ENCODE measurements around the gene TMEM245. TPM values are rescaled to one million over a fixed set of nuclear protein-coding genes. Genes with fewer than 3 reads are reported as not detected.
A peak's percentile ranks its signal among the peaks of the same experiment; 100 is the strongest.

TMEM245 gene
- total RNA-seq, 1 donor from 2014 or later = 49.7 TPM

DNA sequence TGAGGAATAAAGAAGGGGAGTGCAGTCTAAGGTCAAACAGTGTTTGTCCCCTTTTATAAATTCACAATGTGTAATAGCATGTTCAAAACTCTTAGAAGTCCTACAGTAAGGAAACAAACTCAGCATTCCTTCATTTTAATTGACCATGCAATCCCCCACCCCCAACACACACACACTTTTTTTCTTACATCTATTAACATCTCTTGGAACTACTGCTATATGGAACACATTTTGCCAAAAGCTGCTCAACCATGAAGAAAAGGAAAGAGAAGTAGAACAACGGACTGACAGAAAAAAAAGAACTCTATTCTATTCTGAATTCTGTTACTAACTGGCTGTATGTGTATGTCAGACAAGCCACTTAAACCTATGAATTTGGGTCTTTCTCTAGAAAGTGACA, 103.6 kb downstream of the TMEM245 start:
- no peaks in the 10 kb centered on the region for H3K9me3 ChIP-seq
- no peaks in the 10 kb centered on the region for H3K27me3 ChIP-seq
- H3K4me3 ChIP-seq = no peak overlapping the region
- TF ChIP-seq, protein P1, sequence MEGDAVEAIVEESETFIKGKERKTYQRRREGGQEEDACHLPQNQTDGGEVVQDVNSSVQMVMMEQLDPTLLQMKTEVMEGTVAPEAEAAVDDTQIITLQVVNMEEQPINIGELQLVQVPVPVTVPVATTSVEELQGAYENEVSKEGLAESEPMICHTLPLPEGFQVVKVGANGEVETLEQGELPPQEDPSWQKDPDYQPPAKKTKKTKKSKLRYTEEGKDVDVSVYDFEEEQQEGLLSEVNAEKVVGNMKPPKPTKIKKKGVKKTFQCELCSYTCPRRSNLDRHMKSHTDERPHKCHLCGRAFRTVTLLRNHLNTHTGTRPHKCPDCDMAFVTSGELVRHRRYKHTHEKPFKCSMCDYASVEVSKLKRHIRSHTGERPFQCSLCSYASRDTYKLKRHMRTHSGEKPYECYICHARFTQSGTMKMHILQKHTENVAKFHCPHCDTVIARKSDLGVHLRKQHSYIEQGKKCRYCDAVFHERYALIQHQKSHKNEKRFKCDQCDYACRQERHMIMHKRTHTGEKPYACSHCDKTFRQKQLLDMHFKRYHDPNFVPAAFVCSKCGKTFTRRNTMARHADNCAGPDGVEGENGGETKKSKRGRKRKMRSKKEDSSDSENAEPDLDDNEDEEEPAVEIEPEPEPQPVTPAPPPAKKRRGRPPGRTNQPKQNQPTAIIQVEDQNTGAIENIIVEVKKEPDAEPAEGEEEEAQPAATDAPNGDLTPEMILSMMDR (IDR thresholded peaks at IDR 0.05) = no peak
- peaks cover 0 to 3% of the 10 kb centered on the region in 2 donors for H3K36me3 ChIP-seq
- DNase-seq (ENCODE audit: low spot score in 2 of 2) = no peak
- no peak overlapping the region for H3K27ac ChIP-seq
- peaks cover 0 to 4% of the 10 kb centered on the region in 2 donors for H3K4me1 ChIP-seq
- intact Hi-C loops (cut with DNase I) = no loop called here

DNA sequence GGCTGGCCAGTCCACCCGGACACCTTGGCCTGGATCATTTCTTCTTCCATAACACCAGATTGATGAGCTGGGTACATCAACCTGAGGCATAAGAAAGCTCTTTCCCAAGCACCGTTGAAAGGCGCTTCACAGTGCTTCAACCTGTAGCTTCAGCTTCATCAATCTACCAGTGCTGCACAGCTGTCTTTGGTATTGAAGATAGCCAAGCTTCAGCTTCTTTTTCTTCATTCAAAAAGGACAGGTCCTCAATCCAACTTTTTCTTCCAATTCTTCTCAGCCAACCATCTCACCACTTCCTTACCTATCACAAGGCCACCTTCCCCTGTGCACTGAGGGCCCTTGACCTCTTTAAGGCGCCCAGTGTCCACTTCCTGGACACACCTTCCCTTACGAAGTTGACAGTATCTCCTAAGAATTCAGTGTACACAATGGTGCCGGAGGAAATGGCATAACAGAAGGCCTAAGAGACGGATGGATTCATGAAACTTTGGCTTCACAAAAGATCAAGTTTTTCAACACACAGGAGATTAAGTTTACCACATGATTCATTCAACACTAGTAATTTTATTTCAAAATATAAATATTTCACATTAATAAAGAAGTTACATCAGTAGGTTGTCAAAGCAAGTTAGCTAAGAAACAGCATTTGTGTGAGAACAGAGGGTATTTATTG, 105.0 kb downstream of the TMEM245 start:
- TF ChIP-seq, protein P1 (IDR thresholded peaks at IDR 0.05) = no peak
- no peak for DNase-seq (ENCODE audit: low spot score in 2 of 2)
- peak overlapping the region; percentile 94 to 99 for H3K27ac ChIP-seq
- H3K9me3 ChIP-seq = no peaks in the 10 kb centered on the region
- H3K4me1 ChIP-seq = peaks cover 0 to 14% of the 10 kb centered on the region in 2 donors
- intact Hi-C loops (cut with DNase I) = loop anchor here (5.0 kb wide), 3 partner anchors 42 to 537 kb away; no protein-coding TSS in a partner anchor
- no peaks in the 10 kb centered on the region for H3K36me3 ChIP-seq
- H3K27me3 ChIP-seq = no peaks in the 10 kb centered on the region
- H3K4me3 ChIP-seq = no peak overlapping the region

DNA sequence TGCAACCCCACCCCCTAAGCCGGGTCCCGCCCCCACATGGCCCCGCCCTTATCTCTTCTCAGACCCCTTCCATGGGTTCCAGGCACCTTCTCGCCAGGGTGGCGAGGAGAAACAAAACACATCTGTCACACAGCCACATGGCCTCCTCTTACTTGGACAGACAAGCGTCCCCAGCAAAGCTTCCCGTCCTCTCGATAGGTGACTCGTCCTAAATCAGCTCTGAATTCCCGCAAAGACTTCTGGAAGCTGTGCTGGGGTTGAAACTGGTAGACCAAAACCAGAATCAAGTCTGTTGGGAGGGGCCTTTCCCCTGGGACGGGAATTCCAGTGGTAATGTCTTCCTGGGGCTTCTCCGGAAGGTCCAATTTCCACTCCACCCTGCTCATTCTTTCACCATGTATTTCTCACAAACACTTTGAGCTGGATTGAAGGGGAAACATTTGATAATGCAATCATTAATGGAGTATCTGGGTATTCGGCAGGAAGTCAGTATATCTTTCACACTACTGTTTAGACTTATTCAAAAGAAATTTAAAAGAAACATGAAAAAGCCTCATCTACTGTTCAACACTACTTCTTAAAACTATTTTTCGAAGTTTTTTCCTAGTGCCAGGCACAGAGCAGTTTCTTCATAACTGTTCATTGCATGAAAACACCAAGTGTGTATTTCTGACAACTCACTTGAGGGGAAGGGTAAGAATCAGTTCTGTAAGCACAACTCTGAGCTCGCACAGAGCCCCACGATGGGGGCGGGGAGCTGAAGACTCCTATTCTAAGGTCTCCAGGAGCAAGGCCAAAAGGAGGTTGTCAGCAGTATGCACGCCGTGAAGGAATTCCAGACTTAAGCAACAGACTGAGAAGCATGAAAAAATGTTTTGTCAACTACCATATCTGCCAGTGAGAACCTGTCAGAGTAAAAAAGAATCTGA, 105.8 kb downstream of the TMEM245 start:
- H3K27ac ChIP-seq = peak overlapping the region; percentile 94 to 99
- TF ChIP-seq, protein P1 (IDR thresholded peaks at IDR 0.05) = no peak
- peak overlapping the region; percentile 87 to 98 for H3K4me3 ChIP-seq
- H3K4me1 ChIP-seq = peaks cover 0 to 14% of the 10 kb centered on the region in 2 donors
- DNase-seq (ENCODE audit: low spot score in 2 of 2) = peak in 1 of 2 donors; percentile 76
- no peaks in the 10 kb centered on the region for H3K27me3 ChIP-seq
- intact Hi-C loops (cut with DNase I) = loop anchor here (1.0 to 5.0 kb wide), 6 partner anchors 23 to 537 kb away; partner anchors contain the start of genes ABITRAM and ELP1
- H3K36me3 ChIP-seq = no peaks in the 10 kb centered on the region
- H3K9me3 ChIP-seq = no peaks in the 10 kb centered on the region

DNA sequence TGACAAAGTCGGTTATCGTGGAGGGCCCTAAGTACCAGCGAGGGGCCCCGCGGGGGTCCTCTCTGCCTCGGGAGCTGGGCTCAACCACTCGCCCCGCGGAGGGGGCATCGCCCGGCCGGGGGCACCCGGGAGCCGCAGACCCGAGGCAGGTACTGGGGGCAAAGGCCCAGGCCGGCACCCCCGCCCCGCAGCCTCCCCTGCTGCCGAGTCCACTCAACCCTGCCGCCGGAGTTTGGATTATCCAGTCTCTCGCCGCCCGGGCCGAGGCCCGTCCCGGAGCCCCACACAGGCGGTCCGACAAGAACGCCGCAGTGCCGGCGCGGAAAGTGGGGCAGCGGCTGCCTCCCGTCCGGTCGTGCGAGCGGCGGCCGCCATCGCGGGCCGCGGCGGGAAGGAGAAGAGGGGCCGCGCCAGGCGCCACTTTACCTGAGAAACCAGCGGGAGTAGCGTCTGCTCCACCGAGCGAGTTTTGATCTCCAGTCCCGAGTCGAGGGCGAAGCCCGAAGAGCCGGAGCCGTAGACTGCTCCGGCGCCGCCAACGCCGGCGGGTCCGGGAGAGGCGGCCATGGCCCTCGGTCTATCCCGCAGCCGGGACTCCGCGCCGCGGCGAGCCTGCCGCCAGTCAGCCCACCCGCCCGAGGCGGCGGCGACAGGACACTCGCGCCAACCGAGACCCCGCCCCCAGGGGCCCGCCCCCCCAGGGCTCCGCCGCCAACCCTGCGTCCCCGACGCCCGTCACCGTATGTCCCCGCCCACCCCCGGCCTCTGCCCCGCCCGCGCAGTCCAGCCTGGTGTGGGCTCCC, 106.7 kb downstream of the TMEM245 start, which contains the start of gene CTNNAL1:
TSS of gene CTNNAL1 (minus strand) at position 624 of the 803 bp plus-strand sequence. CDS start at position 567, 57 bp downstream.
- Histone ChIP-seq H3K4me1 (peaks cover 0 to 14% of the 10 kb centered on the region in 2 donors), H3K27ac (peak within 1 kb of the TSS; percentile 94 to 99), H3K9me3 (no peaks in the 10 kb centered on the region), H3K27me3 (no peaks in the 10 kb centered on the region), H3K4me3 (peak within 1 kb of the TSS; percentile 87 to 98), H3K36me3 (no peaks in the 10 kb centered on the region)
- TF ChIP-seq, protein P1 (IDR thresholded peaks at IDR 0.05) = no peak
- DNase-seq (ENCODE audit: low spot score in 2 of 2) = peak; percentile 81 to 98
- intact Hi-C loops (cut with DNase I) = loop anchor here (1.0 to 5.0 kb wide), 6 partner anchors 24 to 536 kb away; partner anchors contain the start of genes ABITRAM and ELP1

All from ascending aorta (tissue), 2 donors.